ENCODE results near the gene OBSL1.

- TF ChIP-seq CTCF (conservative IDR thresholded peaks at IDR 0.05; ENCODE audit: low read depth, low read length) (no peak), EZH2 (IDR thresholded peaks at IDR 0.05; ENCODE audit: borderline replicate concordance, low read depth, low read length, poor library complexity, severe bottlenecking) (no peak)
Measured at GRCh38 chr2:219551441-219552381, 19.6 kb downstream of the OBSL1 start.
